ACHN (cell line): ENCODE measurements around the gene SIVA1.
"Not testable (repeated sequence)": the region's sequence is repeated elsewhere in the genome, so short reads cannot be mapped to it uniquely, and the experiment has no call there.

ENCODE experiments used
- DNase-seq: peaks from one replicate; pipeline ENCODE4 v3.0.0-alpha.2; 2015
- in situ Hi-C: cut with HindIII; loops from 2 replicates; pipeline ENCODE4 v1.10.0; 2017; ENCODE audit warnings: low sequenced_read_pairs, low pct_ligation_motif_present, low pct_unique_long_range_greater_than_20kb

The SIVA1 gene

GRCh38 chr14:104744484-104744883, 8.5 kb upstream of the SIVA1 start:
- no peak for DNase-seq
- in situ Hi-C loops = no loop called here

GRCh38 chr14:104745431-104745830, 7.5 kb upstream of the SIVA1 start:
- in situ Hi-C loops = no loop called here
- DNase-seq = no peak

- DNase-seq = no peak
- in situ Hi-C loops = no loop called here
Measured at GRCh38 chr14:104746071-104746545, 6.8 kb upstream of the SIVA1 start.

- in situ Hi-C loops = no loop called here
- DNase-seq = no peak
Measured at GRCh38 chr14:104746934-104747481, 5.9 kb upstream of the SIVA1 start.

- in situ Hi-C loops = no loop called here
- DNase-seq = no peak
Measured at GRCh38 chr14:104747876-104748275, 5.1 kb upstream of the SIVA1 start.

- no peak for DNase-seq
- in situ Hi-C loops = no loop called here
Measured at GRCh38 chr14:104749111-104749649, 3.8 kb upstream of the SIVA1 start.

- no peak for DNase-seq
- in situ Hi-C loops = loop anchor here (10.0 kb wide), 1 partner anchor 75 kb away; no protein-coding TSS in a partner anchor
Measured at GRCh38 chr14:104750056-104750752, 2.7 kb upstream of the SIVA1 start.

- in situ Hi-C loops = loop anchor here (10.0 kb wide), 1 partner anchor 74 kb away; no protein-coding TSS in a partner anchor
- DNase-seq = not testable (repeated sequence)
Measured at GRCh38 chr14:104750753-104751057, 2.2 kb upstream of the SIVA1 start.

- in situ Hi-C loops = loop anchor here (10.0 kb wide), 1 partner anchor 73 kb away; no protein-coding TSS in a partner anchor
- no peak for DNase-seq
Measured at GRCh38 chr14:104751539-104752422, 1.2 kb upstream of the SIVA1 start.

GRCh38 chr14:104752423-104752734, 568 bp upstream of the SIVA1 start:
- in situ Hi-C loops = loop anchor here (10.0 kb wide), 1 partner anchor 72 kb away; no protein-coding TSS in a partner anchor
- DNase-seq = no peak

GRCh38 chr14:104753528-104754212, 723 bp downstream of the SIVA1 start:
- in situ Hi-C loops = loop anchor here (10.0 kb wide), 1 partner anchor 71 kb away; no protein-coding TSS in a partner anchor
- DNase-seq = no peak

- DNase-seq = no peak
- in situ Hi-C loops = loop anchor here (10.0 kb wide), 1 partner anchor 70 kb away; no protein-coding TSS in a partner anchor
Measured at GRCh38 chr14:104754213-104754851, 1.4 kb downstream of the SIVA1 start.

GRCh38 chr14:104755621-104756020, 2.7 kb downstream of the SIVA1 start:
- in situ Hi-C loops = loop anchor here (10.0 kb wide), 1 partner anchor 69 kb away; no protein-coding TSS in a partner anchor

GRCh38 chr14:104756477-104757237, 3.7 kb downstream of the SIVA1 start:
- DNase-seq = no peak
- in situ Hi-C loops = loop anchor here (10.0 kb wide), 1 partner anchor 68 kb away; no protein-coding TSS in a partner anchor

More at GRCh38 chr14:104755621-104756020, 2.7 kb downstream of the SIVA1 start:
- no peak for DNase-seq

- in situ Hi-C loops = loop anchor here (10.0 kb wide), 1 partner anchor 68 kb away; no protein-coding TSS in a partner anchor
- no peak for DNase-seq
Measured at GRCh38 chr14:104757238-104757585, 4.3 kb downstream of the SIVA1 start.

- DNase-seq = no peak
- in situ Hi-C loops = loop anchor here (10.0 kb wide), 1 partner anchor 67 kb away; no protein-coding TSS in a partner anchor
Measured at GRCh38 chr14:104757681-104758392, 4.9 kb downstream of the SIVA1 start.
